Stimulated activated CD4-positive, alpha-beta T cell treated with anti-CD3 and anti-CD28 coated beads, Interleukin-1b, Interleukin-23, amount 100 ng/mL, for 24 hours (primary cell): Measurements from ENCODE around the gene ZC2HC1C.
"Not testable (repeated sequence)": the region's sequence is repeated elsewhere in the genome, so short reads cannot be mapped to it uniquely, and the experiment has no call there.

Experiments used
- DNase-seq, 4 experiments: peaks; one replicate each; pipeline ENCODE4 v3.0.0-alpha.2; 2020; ENCODE audit warnings: low read depth in 4 of 4, low spot score in 1 of 4

The ZC2HC1C gene

DNA sequence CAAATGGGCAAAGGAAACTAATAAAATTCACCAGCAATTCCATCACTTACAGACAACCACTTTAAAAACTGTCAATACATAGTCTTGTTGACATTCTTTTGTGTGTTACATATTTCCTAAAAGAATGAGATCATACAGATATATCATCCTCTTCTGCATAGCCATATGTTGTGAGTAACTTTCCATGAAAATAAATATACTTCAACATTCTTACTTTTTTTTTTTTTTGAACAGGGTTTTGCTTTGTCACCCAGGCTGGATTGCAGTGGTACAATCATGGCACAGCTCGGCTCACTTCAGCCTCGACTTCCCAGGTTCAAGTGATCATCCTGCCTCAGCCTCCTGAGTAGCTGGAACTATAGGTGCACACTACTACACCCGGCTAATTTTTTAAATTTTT, 20.9 kb downstream of the ZC2HC1C start:
- no peak for DNase-seq

DNA sequence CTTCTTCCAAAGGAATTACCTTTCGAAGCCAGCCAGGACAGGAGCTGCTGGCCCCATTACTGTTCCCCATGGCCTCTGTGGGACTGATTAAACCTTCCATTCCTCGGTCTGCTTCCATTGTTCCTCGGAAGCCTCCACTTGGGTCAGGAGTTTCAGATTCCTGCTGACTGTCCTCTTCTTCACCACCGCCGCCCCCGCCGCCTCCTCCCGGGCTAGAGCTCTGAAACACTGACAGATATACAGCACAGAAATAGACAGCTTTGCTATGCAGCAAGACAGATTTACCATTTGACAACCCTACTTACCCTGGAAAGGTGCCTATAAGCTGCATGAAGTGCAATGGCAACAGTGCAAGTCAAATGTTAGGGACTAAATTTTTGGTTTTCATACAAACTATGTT, 21.8 kb downstream of the ZC2HC1C start:
- no peak for DNase-seq

DNA sequence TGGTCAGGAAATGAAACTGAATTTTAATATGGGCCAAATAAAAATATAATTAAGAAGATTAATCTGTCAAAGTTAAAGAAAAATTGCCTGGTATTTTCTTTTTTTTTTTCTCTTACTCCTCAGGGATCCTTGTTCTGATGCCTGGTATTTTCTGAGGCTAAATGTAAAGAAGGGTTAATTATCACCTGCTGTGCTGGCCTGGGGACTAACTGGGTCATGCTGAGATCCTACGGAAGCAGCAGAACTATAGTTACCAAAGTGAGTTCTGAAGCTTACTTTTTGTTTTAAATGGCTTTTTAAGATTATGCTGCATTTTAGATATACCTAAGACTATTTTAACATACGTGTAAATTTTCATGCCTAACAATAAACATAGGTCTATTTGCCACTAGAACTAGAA, 23.3 kb downstream of the ZC2HC1C start:
- DNase-seq: no peak

DNA sequence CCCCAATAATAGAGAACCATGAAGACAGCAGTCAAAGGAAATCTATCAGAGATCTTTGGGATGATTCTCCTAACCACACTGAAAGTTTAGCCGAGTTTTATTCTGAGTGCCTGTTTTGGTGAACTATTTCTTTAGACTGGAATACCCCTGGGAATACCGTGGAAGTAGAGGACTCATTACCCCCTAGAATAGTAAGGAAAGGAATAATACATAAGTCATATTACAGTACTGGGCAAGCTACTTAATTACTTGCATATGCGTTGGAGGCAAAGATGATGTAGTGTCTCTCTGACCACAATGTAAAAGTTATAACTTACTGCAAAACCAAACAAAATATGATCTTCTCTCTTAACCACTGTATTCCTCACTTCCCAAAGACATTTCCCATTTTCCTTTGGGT, 25.5 kb downstream of the ZC2HC1C start:
- DNase-seq: no peak

DNA sequence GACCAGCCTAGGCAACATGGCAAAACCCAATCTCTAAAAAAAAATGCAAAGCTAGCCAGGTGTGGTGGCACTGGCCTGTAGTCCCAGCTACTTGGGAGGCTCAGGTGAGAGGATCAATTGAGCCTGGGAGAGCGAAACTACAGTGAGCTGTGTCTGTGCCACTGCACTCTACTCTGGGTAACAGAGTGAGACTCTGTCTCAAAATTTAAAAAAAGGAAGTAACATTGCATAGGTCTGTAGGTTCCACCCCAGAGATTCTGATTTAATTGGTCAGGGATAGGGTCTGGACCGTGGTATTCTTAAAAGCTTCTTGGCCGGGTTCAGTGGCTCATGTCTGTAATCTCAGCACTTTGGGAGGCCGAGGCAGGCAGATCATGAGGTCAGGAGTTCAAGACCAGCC, 26.2 kb downstream of the ZC2HC1C start:
- DNase-seq: no peak

DNA sequence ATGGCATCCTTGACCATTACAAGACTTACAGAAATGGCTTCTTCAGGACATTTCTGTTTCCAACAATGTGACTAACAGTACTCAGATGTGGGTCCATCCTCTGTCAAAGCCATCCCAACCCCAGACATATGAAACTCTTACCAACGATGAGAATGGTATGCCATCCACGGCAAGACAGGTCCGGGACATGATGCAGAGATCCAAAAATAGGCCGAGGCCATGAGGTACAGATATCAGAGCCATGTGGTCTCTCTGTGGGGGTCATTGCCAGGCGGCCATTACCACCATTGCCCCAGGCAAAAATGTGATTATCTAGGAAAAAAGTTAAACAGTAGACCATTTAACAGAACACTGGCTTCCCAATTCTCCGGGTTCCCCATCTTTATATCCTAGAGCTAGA, 27.5 kb downstream of the ZC2HC1C start:
- no peak for DNase-seq

DNA sequence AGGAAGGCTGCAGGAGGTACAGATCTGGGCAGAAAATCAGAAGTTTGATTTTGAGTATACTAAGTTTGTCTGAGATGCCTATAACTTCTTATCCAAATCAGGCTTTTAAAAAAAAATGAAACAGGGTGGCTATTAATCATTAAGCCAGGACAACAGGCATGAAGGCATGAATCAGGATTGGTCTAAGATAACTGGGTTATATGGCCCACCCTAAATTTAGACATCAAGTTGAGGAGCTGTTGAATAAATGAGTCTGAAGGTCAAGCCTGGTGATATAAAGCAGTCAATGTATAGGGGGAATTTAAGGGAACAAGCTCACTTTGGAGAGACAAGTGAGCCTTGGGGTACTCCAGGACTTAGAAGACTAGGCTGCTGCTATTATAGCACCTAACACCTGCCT, 28.8 kb downstream of the ZC2HC1C start:
- DNase-seq: no peak

DNA sequence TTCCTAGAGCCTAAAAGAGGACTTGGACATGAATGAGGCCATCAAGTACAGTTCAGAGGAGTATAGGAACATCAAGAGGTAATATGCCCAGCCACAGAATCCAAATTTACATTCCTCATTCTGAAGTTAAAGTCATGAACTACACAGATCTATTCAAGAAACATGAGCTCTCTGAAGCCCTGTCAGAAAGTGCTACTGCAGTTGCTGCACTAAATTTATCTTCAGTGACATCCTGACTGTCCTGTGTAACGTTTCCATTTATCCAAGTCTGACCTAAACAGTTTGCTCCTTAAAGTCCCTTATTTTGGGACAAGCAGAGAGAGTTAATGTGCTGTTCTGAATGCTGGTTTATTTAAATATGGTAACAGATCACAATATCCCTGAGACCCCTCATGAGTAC, 29.2 kb downstream of the ZC2HC1C start:
- no peak for DNase-seq

DNA sequence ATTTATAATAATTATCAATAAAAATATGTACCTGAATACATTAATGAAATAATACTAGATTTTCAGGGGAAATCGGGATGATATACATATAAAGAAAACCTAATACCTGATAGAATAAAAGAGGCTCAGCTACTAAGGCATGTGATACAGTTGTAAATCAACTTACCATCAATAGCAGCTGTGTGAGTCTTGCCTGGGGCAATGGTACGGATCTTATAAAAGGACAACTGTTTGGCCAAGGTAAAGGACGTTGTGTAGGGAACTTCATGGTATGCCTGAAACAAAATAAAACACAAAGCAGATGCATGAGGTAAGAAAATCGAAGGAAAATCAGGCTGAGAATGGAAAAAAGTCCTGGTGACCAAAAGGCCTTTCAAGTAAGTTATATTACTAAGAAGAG, 32.0 kb downstream of the ZC2HC1C start:
- DNase-seq: no peak

DNA sequence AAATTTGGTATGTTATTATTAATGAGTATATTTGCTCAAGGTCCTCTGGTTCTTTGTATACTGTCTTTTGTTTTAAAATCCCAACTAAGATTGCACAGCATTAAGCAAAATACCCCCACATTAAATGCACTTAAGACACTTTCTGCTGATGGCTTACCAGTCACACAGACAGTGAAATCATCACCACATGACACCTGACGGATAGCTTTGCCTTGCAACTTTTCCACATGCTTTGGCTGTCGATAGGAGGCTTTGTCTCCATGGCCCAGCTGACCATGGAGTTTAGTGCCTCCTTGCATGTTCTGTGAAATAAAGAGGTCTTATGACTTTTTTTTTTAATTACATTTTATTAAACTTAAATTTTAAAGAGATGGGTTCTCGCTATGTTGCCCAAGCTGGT, 37.7 kb downstream of the ZC2HC1C start:
- no peak for DNase-seq

DNA sequence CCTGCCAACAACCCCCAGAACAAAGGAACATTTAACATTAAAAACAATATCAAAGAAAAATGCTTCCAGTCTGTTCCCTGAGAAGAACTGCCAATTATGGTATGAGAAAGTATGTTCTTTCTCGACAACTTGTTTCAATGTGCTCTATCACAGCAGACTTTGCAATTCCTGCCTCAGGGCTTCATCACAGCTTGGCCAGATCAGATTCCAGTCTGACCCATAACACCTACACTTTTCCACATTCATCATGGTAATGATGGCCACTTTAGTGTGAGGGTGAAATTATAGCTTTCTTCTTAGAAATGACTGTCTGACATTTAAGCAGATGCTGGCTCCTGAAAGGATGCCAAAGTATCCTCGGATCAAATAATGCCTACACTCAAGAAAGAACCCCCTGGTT, 40.4 kb downstream of the ZC2HC1C start:
- no peak for DNase-seq

DNA sequence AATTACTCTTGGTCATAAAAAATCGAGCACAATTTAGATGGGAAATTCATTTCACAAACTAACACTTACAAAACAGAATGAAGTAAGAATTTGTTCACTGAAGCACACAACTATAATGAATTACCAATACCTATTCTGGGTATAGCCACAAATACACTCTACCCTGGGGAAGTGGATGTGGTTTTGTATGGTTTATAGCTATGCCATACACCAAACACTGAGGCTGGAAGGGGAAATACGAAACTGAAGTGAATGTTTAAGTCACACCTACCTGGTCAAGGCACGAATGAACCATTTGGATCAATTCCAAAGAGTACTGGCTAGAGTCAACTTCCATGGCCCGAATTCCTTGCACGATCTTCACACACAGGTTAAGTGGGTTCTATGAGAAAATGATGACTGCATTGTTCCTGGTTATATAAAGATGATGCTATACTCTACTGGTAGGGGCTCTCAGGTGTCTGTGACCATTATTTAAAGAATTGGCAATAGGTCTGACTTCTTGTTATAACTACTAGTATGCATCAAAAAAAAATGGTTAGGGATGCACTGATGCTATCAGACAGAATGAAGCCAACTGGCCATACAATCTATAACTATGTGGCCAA, 44.6 kb downstream of the ZC2HC1C start:
- no peak for DNase-seq

DNA sequence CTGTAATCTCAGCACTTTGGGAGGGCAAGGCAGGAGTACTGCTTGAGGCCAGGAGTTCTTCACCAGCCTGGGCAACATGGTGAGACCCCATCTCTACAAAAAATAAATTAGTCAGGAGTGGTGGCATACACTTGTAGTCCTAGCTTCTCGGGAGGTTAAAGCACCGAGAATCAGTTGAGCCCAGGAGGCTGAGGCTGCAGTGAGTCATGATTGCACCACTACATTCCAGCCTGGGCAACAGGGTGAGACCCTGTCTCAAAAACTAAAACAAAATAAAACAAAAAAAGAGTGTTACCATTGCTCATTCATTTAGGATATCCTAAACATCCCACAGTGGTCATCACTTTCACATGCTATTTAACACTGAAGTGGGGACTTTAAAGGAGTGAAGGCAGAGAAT, 49.6 kb downstream of the ZC2HC1C start:
- no peak for DNase-seq

DNA sequence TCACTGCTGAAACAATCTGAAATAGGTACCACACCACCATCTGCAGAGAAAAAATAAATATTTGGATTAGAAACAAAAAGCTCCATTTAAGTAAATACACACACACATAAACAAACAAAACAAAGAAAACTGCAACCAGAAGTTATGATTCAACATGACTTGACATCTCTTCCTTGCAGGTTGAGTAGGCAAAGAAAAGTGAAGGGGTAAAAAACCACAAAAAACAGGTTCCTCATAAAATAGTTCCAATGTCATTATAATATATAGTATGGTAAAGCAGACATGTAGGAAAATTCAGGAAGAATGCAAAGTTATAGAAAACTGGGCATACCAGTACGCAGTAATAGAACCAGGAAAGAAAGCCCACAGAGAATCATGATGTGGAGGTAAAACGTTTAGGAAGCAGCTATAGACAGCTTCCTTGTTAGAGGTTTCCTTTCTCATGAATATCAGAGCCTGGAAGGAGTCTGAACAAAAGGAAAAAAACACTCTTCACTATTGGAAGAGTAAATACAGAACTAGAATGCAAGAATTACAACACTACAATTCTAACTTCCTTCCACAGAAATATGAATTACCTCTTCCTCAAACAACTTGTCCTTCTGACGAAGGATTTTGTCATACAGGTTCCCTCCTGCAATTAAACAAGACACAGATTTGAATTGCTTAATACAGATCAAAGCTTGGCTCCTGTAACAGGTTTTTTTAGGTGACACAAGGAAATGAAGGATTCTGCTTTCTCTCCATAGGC, 51.3 kb downstream of the ZC2HC1C start:
- no peak for DNase-seq

DNA sequence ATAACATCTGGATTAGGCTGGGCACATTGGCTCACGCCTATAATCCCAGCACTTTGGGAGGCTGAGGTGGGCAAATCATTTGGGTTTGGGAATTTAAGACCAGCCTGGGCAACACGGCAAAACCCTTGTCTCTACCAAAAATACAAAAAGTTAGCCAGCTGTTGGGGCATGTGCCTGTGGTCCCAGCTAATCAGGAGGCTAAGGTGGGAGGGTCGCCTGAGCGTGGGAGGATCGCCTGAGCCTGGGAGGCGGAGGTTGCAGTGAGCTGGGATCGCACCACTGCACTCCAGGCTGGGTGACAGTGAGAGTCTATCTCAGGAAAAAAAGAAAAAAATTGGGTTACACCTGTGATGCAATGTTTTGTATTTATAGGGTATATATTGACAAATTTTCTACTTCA, 52.1 kb downstream of the ZC2HC1C start:
- DNase-seq: no peak

DNA sequence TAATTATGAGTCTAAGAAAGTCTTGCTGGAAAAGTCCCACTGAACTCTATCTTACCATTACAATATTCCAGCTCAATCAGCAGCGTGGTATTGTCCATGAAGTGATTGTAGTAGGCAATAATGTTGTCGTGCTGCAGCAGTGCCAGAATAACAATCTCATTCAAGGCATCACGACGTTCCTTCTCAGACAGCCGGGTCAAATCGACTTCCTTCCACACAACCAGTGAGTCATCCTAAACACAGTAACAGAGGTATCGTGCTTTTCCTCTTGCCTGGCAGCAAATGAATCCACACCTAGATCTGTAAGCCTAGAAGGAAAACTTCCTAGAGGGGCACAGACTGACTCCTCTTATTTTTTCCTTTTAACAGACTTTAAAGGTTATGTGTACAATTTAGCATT, 54.5 kb downstream of the ZC2HC1C start:
- no peak for DNase-seq

DNA sequence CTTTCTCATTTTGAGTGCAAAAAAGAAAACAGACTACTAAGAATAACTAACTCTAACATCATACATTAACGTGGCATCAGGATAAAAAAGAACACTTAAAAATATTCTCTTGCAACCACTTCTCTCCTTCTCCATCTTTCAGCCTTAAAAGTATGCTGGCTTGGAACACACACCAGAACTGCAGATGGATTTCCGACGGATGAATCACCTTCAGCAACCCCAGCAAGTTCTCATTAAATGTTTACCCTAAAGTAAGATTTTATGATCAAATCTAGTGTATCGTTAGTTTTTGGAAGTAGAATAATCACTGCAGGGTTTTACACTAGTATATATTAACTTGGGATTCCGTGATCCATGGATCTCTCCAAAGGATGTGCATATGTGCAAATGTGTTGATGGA, 56.2 kb downstream of the ZC2HC1C start:
- no peak for DNase-seq

DNA sequence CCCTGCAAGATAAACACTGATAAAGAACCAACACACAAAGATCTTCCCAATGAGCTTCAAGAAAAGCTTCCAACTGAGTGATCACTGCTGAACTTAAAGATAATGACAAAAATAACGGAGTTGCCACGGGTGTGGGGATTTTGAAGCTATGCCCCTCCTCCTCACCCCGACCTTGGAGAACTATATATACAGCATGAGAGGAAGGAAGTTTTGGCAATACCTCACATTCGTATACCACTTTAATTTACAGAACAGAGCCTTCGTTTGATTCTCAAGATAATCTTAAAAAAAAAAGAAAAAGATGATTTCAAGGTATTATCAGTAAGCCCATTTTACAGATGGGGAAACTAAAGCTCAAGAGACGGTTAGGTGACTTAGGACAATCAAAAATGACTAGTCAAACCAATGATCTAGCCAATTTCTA, 56.7 kb downstream of the ZC2HC1C start:
- no peak for DNase-seq

DNA sequence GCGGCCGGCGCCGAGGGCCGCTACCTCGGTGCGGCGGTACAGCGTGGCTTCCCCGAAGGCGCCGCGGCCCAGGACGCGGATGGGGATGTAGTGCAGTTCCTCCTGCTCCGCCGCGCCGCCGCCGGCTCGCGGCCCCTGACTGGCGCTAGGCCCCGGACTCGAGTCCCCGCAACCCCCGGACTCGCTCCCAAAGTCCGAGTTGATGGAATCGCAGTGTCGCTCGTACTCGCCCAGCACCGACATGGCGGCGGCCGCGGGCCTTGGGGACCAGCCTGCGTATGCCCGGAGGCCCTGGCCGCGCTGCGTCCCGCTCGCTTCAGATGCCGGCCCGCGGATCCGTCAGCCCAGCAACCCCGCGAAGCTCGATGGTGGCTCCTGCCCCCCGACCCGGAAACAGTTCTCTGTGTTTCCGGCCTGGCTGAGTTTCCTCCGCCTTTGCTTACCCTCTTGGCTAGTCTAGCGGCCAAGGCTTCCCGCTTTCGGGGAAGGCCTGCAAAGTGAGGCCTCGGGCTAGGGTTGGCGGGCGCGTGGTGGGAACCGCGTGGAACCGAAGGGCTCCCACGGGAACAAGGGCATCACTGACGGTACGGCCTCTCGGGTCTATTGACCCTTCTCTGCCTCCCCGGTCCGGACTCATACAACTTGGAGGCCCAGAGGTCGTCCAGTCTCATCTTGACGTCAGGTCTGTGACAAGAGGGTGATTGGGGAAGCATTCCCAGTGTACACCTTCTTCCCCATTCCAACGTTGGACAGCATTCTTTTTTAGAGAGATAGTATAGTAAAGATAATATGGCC, 57.4 kb downstream of the ZC2HC1C start, which contains the start of gene NEK9:
NEK9 (minus strand) TSS at position 370 of the 795 bp plus-strand sequence; CDS start at position 243, 127 bp downstream.
- DNase-seq: peak; percentile 72 to 84 (median 83)

DNA sequence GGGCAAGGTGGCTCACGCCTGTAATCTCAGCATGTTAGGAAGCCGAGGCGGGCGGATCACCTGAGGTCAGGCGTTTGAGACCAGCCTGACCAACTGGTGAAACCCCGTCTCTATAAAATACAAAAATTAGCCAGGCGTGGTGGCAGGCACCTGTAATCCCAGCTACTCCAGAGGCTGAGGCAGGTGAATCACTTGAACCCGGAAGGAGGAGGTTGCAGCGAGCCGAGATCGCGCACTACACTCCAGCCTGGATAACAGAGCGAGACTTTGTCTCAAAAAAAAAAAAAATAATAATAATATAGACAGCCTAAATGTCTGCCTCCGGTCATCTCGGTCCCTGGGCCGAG, 58.0 kb downstream of the ZC2HC1C start:
- DNase-seq: not testable (repeated sequence)

DNA sequence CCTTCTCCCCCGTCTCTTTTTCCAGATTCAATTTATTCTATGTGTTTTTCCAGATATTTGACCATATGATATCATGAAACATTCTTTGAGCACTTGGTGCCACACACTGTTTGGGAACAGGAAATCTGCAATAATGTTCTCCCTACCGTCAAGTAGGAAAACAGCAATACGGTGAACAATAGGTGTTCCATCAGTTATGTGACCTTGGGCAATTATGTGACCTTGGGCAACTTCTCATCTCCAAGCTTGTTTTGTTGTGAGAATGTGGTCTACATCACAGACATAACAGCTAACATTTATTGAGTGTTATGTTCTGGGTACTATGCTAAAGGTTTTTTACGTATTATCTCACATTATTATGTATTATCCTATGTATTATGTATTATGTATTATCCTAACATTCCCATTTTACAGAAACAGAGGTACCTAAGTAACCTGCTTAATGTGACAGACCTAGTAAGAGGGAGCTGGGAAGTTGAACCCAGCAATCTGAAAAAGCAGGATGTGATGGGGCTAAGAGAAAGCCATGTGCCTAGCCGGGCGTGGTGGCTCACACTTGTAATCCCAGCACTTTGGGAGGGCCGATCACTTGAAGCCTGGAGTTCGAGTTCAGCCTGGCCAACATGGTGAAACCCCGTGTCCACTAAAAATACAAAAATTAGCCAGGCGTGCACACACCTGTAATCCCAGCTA, 58.6 kb downstream of the ZC2HC1C start:
- no peak for DNase-seq

DNA sequence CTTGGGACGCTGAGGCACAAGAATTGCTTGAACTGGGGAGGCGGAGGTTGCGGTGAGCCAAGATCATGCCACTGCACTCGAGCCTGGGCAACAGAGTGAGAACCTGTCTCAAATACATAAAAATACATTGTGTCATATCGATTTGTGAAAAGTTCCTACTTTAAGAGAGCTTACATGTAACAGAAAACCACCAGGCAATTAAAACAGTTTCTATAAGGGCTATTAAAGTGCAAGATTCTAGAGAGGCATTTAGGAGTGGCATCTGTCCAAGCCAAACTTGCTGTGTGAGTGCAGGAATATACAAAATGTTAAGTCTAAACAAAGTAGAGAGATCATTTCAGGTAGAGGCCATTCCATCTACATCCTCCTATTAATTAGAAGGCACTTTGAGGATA, 59.2 kb downstream of the ZC2HC1C start:
- no peak for DNase-seq
